ENCODE measurements around the gene BCL2L15. TPM values are rescaled to one million over a fixed set of nuclear protein-coding genes. Genes with fewer than 3 reads are reported as not detected.

The BCL2L15 gene
- total and polyA plus RNA-seq, 11 donors, result 0.01 to 0.61 (median 0.14) TPM; not detected in 5

GRCh38 chr1:113891631-113892220 lies 4.3 kb upstream of the BCL2L15 start:
- ATAC-seq (no peak), DNase-seq (no peak)
- H3K4me1 ChIP-seq, result no peaks in the 10 kb centered on the region
- 85 to 93% (median 89%) methylated on average over 11 of the region's 11 CpGs for WGBS, 4 donors
- no peak overlapping the region for H3K27ac ChIP-seq
- no peak overlapping the region for H3K4me3 ChIP-seq
- no peaks in the 10 kb centered on the region for H3K27me3 ChIP-seq
- no peaks in the 10 kb centered on the region for H3K9me3 ChIP-seq
- H3K36me3 ChIP-seq, result peaks cover 0 to 31% (median 27%) of the 10 kb centered on the region in 9 donors
- intact Hi-C loops (cut with DNase I), result no loop called here
- TF ChIP-seq POLR2A (IDR thresholded peaks at IDR 0.05) (no peak), CTCF (IDR thresholded peaks at IDR 0.05) (no peak)

DNA sequence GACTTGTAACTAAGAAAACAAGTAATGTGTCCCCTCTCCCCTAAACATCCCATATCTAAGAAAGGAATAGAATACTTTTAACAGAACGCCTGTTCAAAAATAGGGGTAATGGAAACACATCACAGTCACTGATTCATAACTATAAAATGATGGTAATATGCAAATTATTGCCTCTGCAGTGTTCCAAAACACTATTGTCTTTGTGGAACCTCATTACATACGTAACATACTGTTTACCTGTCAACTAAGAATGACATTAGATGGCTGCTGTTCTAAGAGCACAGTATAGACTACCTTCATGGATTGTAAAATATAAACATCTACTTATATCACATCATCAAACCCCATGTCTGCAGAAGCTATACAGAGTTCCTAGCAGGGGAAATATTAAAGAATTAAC lies 3.4 kb upstream of the BCL2L15 start:
- no peak overlapping the region for H3K27ac ChIP-seq
- intact Hi-C loops (cut with DNase I), result no loop called here
- ATAC-seq (no peak), DNase-seq (no peak)
- no peak overlapping the region for H3K4me3 ChIP-seq
- no peaks in the 10 kb centered on the region for H3K4me1 ChIP-seq
- WGBS, 4 donors, result 50 to 73% (median 69%) methylated on average over 2 of the region's 2 CpGs
- H3K27me3 ChIP-seq, result no peaks in the 10 kb centered on the region
- TF ChIP-seq POLR2A (IDR thresholded peaks at IDR 0.05) (no peak), CTCF (IDR thresholded peaks at IDR 0.05) (no peak)
- H3K9me3 ChIP-seq, result no peaks in the 10 kb centered on the region
- H3K36me3 ChIP-seq, result peaks cover 0 to 22% (median 19%) of the 10 kb centered on the region in 9 donors

- no peaks in the 10 kb centered on the region for H3K4me1 ChIP-seq
- intact Hi-C loops (cut with DNase I), result no loop called here
Measured at GRCh38 chr1:113886417-113887401, 672 bp downstream of the BCL2L15 start.

More at GRCh38 chr1:113886417-113887401, 672 bp downstream of the BCL2L15 start:
- H3K36me3 ChIP-seq, result no peaks in the 10 kb centered on the region
- no peaks in the 10 kb centered on the region for H3K27me3 ChIP-seq
- 85 to 89% (median 88%) methylated on average over 17 of the region's 17 CpGs for WGBS, 4 donors
- no peak for TF ChIP-seq CTCF (IDR thresholded peaks at IDR 0.05)
- ATAC-seq, result no peak
- H3K27ac ChIP-seq, result no peak overlapping the region
- no peak for DNase-seq
- H3K9me3 ChIP-seq, result no peaks in the 10 kb centered on the region
- H3K4me3 ChIP-seq, result no peak overlapping the region
